ENCODE results near the gene PTDSS2.
A peak's percentile ranks its signal among the peaks of the same experiment; 100 is the strongest.

The PTDSS2 gene

DNA sequence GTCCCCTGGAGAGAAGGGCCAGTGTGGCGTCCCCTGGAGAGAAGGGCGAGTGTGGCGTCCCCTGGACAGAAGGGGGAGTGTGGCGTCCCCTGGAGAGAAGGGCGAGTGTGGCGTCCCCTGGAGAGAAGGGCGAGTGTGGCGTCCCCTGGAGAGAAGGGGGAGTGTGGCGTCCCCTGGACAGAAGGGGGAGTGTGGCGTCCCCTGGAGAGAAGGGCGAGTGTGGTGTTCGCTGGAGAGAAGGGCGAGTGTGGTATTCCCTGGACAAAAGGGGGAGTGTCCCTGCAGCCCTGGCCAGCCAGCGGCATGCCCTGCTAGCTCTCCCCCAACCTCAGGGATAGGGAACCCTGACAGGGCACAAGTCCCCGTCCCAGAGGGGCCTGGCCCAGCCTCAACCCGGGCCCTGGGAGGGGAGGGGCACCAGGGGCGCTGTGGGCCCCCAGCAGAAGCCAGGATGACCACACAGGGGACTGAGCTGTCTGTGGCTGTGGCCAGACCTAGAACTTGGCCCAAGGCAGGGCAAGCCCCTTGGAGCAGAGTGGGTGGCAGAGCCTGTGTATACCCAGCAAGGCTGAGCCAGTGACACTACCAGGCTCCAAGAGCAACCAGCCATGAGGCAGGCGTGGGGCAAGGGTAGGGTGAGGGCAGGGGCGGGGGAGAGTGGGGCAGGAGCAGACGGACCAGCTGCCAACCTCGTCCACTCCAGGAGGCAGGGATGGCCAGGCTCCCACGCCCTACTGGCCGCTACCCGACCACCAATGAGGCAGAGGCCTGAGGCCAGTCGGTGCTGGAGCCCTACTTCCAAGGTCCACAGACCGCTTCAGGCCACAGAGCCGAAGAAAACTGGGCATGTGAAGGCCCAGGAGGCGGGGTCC, 81.1 kb downstream of the PTDSS2 start:
- no peak for DNase-seq (ENCODE audit: low read depth, low spot score)
- ChIA-PET CTCF (interaction anchor here (5.9 kb wide), 1 partner anchor 13 kb away, joined by 45 read pairs; no protein-coding TSS in a partner anchor), POLR2A (no interaction called here)
- no peak overlapping the region for H3K4me3 ChIP-seq (ENCODE audit: low read depth, low read length)
- TF ChIP-seq, protein P1, sequence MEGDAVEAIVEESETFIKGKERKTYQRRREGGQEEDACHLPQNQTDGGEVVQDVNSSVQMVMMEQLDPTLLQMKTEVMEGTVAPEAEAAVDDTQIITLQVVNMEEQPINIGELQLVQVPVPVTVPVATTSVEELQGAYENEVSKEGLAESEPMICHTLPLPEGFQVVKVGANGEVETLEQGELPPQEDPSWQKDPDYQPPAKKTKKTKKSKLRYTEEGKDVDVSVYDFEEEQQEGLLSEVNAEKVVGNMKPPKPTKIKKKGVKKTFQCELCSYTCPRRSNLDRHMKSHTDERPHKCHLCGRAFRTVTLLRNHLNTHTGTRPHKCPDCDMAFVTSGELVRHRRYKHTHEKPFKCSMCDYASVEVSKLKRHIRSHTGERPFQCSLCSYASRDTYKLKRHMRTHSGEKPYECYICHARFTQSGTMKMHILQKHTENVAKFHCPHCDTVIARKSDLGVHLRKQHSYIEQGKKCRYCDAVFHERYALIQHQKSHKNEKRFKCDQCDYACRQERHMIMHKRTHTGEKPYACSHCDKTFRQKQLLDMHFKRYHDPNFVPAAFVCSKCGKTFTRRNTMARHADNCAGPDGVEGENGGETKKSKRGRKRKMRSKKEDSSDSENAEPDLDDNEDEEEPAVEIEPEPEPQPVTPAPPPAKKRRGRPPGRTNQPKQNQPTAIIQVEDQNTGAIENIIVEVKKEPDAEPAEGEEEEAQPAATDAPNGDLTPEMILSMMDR (IDR thresholded peaks at IDR 0.05; ENCODE audit: insufficient read depth, low read length, missing control alignments), result no peak

DNA sequence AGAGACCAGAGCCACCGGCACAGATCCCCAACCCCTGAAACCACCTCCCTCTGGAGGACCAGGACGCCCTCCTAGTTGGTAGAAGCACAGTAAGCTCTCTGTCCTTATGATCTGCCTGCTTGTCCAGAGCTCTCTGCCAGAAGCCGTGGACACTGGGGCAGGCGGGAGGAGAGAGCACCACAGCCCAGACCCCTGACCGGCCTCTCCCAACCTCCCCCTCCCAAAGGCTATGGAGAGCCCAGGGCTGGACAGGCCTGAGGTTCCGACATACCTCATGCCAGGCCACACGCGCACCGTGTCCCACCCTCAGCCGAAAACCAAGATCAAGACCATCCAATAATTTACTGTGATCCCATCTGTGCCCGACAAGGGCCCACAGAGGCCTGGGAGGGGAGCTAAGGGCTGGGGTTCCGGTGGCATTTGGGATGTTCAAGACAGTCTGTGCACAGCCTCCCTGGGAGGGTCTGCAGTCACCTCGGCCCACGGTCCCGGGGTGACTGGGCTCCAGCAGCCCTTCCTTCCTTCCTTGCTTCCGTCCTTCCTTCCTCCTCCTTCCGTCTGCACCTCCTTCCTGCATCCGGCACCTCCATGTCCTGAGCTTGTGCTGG, 81.9 kb downstream of the PTDSS2 start:
- no peak for DNase-seq (ENCODE audit: low read depth, low spot score)
- TF ChIP-seq, protein P1 (IDR thresholded peaks at IDR 0.05; ENCODE audit: insufficient read depth, low read length, missing control alignments), result no peak
- ChIA-PET CTCF (interaction anchor here (5.9 kb wide), 1 partner anchor 13 kb away, joined by 45 read pairs; no protein-coding TSS in a partner anchor), POLR2A (no interaction called here)
- H3K4me3 ChIP-seq (ENCODE audit: low read depth, low read length), result no peak overlapping the region

DNA sequence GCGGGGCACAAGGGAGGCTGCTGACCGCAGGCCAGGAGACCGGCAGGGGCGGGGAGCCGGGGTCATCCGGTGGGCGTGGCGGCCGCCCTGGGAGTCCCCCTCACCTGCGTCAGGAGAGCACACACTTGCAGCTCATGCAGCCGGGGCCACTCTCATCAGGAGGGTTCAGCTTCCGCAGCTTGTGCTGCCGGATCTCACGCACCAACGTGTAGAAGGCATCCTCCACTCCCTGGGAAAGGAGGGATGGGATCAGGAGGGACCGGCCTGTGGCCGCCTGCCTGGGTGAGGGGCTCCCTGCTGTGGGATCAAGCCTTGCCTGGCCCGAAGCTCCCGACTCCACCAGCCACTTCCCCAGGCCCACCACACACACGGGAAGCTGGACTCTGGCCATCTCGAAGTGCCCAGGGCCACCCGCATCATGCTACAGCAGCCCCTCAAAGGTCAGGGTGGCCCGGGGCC, 82.5 kb downstream of the PTDSS2 start:
- ChIA-PET CTCF (interaction anchor here (5.9 kb wide), 1 partner anchor 14 kb away, joined by 45 read pairs; no protein-coding TSS in a partner anchor), POLR2A (no interaction called here)
- H3K4me3 ChIP-seq (ENCODE audit: low read depth, low read length), result no peak overlapping the region
- no peak for DNase-seq (ENCODE audit: low read depth, low spot score)
- TF ChIP-seq, protein P1 (IDR thresholded peaks at IDR 0.05; ENCODE audit: insufficient read depth, low read length, missing control alignments), result no peak

DNA sequence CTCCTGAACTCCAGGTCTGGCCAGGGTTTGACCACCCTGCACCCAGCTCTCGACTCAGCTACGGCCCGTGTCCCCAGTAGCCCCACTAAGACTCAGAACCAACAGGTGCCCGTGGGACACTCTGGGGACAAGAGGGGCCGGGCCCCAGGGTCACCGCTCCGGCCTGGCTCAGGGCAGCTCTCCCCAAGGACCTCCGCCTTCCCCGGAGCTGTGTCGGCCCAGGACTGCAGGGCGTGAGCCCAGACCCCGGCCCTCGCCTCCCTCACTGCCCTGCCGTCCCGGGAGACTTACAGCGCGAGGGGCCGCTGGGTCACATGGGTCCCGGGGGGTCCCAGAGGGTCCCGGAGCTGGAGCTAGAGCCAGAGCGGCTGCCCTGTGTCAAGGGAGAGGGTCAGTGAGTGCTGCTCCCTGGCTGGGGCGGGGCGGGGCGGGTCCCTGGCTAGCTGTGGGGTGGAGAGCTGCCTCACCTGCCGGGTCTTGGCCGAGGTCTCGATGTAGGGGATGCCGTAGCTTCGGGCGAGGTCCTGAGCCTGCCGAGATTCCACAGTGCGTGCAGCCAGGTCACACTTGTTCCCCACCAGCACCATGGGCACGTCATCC, 83.0 kb downstream of the PTDSS2 start:
- no peak overlapping the region for H3K4me3 ChIP-seq (ENCODE audit: low read depth, low read length)
- TF ChIP-seq, protein P1 (IDR thresholded peaks at IDR 0.05; ENCODE audit: insufficient read depth, low read length, missing control alignments), result no peak
- CTCF ChIA-PET, result interaction anchor here (1.2 to 5.9 kb wide), 2 partner anchors 14 to 23 kb away, joined by 3 to 45 read pairs; no protein-coding TSS in a partner anchor
- DNase-seq (ENCODE audit: low read depth, low spot score), result no peak
- POLR2A ChIA-PET, result no interaction called here

DNA sequence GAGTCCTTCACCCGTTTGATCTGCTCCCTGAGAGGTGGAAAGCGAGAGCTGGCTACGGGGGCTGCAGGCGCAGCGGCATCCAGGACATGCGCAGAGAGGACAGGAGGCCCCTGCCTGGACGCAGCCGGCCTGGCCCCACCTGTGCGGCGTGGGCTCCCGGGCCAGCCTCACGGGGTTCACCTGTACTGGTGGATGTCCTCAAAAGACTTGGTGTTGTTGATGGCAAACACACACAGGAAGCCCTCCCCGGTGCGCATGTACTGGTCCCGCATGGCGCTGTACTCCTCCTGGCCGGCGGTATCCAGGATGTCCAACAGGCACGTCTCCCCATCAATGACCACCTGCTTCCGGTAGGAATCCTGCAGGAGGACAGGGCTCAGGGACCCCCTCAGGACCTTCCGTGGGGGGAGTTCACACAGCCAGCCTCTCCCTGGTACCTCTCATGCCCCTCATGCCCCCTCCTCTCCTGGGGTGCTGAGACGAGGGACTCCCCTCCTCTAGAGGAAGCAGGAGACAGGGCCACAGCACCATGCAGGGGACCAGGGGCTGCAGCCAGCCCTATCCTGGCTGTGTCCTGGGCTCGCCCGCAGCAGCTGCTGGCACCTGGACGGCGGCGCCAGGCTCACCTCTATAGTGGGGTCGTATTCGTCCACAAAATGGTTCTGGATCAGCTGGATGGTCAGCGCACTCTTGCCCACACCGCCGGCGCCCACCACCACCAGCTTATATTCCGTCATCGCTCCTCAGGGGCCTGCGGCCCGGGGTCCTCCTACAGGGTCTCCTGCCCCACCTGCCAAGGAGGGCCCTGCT, 83.7 kb downstream of the PTDSS2 start:
- peak overlapping the region; percentile 73 for H3K4me3 ChIP-seq (ENCODE audit: low read depth, low read length)
- POLR2A ChIA-PET, result no interaction called here
- TF ChIP-seq, protein P1 (IDR thresholded peaks at IDR 0.05; ENCODE audit: insufficient read depth, low read length, missing control alignments), result no peak
- DNase-seq (ENCODE audit: low read depth, low spot score), result no peak
- CTCF ChIA-PET, result interaction anchor here (1.2 to 5.9 kb wide), 4 partner anchors 15 to 193 kb away, joined by 3 to 45 read pairs (median 4); no protein-coding TSS in a partner anchor

Measured in AG04449 (cell line).